Activated naive CD8-positive, alpha-beta T cell treated with anti-CD3 and anti-CD28 coated beads, Interleukin-2, amount 10 ng/mL, durations not matched to agents 7 days and 5 days (primary cell): ENCODE results near the gene FAAP100. TPM values are rescaled to one million over a fixed set of nuclear protein-coding genes. Genes with fewer than 3 reads are reported as not detected.
A peak's percentile ranks its signal among the peaks of the same experiment; 100 is the strongest.

Experiments used
- ATAC-seq: fragments of 150-1000 bp; cut with Tn5 transposase; one replicate; pipeline ENCODE4 v1.10.0; 2021; ENCODE audit warnings: low read depth, moderate library complexity
- POLR2A ChIA-PET: fragments of 350-600 bp; sonication (Branson Sonifier 250); formaldehyde crosslinking; loops from one replicate; lab custom pipeline; 2021; ENCODE audit warnings: antibody characterized with exemption; lab: Charles Lee
- DNase-seq: peaks from one replicate; pipeline ENCODE4 v3.0.0; 2021
- H3K27ac Mint-ChIP-seq: one replicate; pipeline ENCODE4 v1.8.0; 2022; ENCODE audit warnings: mild to moderate bottlenecking, mixed read lengths
- H3K27me3 Mint-ChIP-seq: one replicate; pipeline ENCODE4 v1.8.0; 2022; ENCODE audit warnings: mild to moderate bottlenecking, moderate library complexity, mixed read lengths
- H3K36me3 Mint-ChIP-seq: one replicate; pipeline ENCODE4 v1.8.0; 2021; ENCODE audit warnings: mild to moderate bottlenecking, mixed read lengths
- H3K4me1 Mint-ChIP-seq: one replicate; pipeline ENCODE4 v1.8.0; 2021; ENCODE audit warnings: mixed read lengths
- H3K4me3 Mint-ChIP-seq: one replicate; pipeline ENCODE4 v1.8.0; 2022; ENCODE audit warnings: mild to moderate bottlenecking, moderate library complexity, mixed read lengths
- H3K9me3 Mint-ChIP-seq: one replicate; pipeline ENCODE4 v1.8.0; 2021; ENCODE audit warnings: mixed read lengths
- total RNA-seq, 2 experiments: library from RNA; stranded (reverse); gene quantifications; one replicate each; pipeline ENCODE4 v1.2.3, GENCODE V29; 2021

FAAP100 gene
- total RNA-seq, 2 experiments from 2014 or later = 40.7 to 43.1 TPM

DNA sequence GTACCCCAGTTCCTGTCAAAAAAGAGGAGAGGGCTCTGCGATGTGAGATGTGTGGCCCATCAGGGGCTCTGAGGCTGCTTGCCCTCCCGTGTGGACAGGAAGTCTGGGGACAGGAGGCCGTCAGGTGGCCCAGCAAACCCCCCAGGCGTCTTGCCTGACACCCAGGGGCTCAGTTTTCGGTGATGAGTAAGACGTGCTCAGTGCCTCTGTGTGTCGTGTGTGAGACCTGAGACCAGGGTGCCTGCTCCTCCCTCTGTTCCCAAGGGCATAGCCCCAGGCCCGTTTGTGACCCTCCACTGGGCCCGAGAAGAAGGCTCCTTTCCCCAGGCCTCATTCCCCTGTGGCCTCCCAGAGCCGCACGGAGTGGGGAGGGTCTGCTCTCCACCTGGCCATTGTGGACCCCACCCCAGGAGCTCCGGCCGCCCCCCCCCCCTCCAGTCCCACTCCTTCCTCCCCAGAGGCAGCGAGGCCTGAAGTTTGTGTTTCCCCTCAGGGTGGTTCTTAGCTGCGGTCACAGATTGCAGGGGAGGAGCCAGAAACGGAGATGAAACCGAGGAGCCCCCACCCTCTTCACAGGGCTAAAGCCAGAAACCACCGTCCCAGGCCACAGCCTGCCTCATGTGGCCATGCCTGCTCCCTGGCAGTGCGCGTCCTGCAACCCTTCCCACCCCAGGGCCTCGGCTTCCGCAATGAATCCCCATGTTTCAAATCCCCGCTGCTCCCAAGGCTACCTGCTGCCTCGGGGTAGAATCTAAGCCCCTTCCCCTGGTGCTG, 34.6 kb downstream of the FAAP100 start:
- Mint-ChIP-seq H3K4me3 (peak overlapping the region; percentile 67), H3K27me3 (peaks cover 5% of the 10 kb centered on the region), H3K27ac (peak overlapping the region; percentile 77), H3K9me3 (no peaks in the 10 kb centered on the region), H3K4me1 (peaks cover 10% of the 10 kb centered on the region), H3K36me3 (no peaks in the 10 kb centered on the region)
- POLR2A ChIA-PET = interaction anchor here (0.6 to 3.0 kb wide), 7 partner anchors 9 to 1029 kb away, joined by 3 to 23 read pairs (median 4); partner anchors contain the start of genes ARL16, FAAP100 and HGS
- ATAC-seq = no peak
- no peak for DNase-seq

DNA sequence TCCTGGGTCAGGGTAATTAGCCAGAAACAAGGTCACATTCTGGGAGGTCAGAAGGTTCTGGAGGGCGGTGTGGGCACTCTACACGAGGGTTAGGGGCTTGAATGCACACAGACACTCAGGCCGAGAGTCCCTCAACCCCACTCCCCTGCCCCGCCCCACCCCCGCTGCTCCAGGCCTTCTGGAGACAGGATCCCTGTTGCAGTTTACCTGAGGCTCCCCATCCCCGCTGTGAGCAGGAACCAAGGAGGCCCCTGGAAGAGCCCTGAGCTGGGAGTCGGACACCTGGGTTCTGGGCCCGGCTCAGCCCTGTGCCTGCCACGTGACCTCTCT, 35.2 kb downstream of the FAAP100 start:
- POLR2A ChIA-PET = interaction anchor here (0.6 to 6.9 kb wide), 3 partner anchors 35 to 1029 kb away, joined by 3 to 50 read pairs (median 4); partner anchors contain the start of gene FAAP100
- peaks cover 10% of the 10 kb centered on the region for H3K4me1 Mint-ChIP-seq
- H3K36me3 Mint-ChIP-seq = peaks cover 3% of the 10 kb centered on the region
- no peaks in the 10 kb centered on the region for H3K9me3 Mint-ChIP-seq
- peak overlapping the region; percentile 56 for H3K27ac Mint-ChIP-seq
- ATAC-seq = no peak
- H3K27me3 Mint-ChIP-seq = peaks cover 5% of the 10 kb centered on the region
- H3K4me3 Mint-ChIP-seq = peak overlapping the region; percentile 94
- no peak for DNase-seq

DNA sequence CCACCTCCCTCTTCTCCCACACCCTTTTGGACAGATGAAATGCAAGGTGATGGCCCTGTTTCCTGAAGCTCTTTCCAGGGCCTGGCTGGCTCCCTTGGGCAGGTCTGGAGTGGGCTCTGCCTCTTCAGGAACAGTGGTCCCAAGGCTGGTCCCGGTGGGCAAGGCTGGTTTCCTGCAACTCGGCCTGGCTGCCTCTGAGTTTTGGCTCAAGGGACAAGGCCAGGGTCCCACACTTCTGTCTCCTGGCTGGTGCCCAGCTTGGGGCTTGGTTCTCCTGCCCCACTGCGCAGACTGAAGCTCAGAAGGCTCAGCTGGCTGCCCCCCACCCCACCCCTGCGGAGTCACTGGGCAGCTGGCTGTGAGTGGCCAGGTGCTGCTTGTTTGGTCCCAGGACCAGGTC, 35.7 kb downstream of the FAAP100 start:
- ATAC-seq (no peak), DNase-seq (no peak)
- Mint-ChIP-seq H3K27ac (peak overlapping the region; percentile 56), H3K9me3 (no peaks in the 10 kb centered on the region), H3K27me3 (peaks cover 5% of the 10 kb centered on the region), H3K36me3 (peaks cover 9% of the 10 kb centered on the region), H3K4me3 (peak overlapping the region; percentile 94), H3K4me1 (peaks cover 10% of the 10 kb centered on the region)
- POLR2A ChIA-PET = interaction anchor here (0.9 to 6.9 kb wide), 3 partner anchors 32 to 195 kb away, joined by 3 to 50 read pairs (median 3); partner anchors contain the start of gene FAAP100

DNA sequence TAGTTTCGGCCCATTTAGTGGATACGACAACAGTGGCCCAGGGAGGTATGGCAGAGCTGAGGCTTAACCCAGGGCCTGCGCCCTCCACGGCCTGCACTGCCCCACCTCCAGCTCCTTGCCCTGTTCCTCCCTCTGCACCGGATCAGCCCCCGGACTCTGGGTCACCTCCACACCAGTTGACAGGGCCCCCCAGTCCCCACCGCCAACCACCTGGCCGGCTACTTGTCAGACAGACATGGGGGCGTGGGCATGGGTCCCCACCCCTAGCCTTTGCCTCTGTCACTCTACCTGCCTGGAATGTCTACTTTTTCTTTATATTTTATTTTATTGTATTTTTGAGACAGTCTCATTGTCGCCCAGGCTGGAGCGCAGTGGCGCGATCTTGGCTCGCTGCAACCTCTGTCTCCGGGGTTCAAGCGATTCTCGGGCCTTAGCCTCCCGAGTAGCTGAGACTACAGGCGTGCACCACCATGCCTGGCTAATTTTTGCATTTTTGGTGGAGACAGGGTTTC, 36.6 kb downstream of the FAAP100 start:
- Mint-ChIP-seq H3K27ac (peak overlapping the region; percentile 86), H3K4me1 (peaks cover 14% of the 10 kb centered on the region), H3K27me3 (peaks cover under 1% of the 10 kb centered on the region), H3K36me3 (peaks cover 17% of the 10 kb centered on the region), H3K4me3 (peak overlapping the region; percentile 94), H3K9me3 (no peaks in the 10 kb centered on the region)
- POLR2A ChIA-PET = interaction anchor here (0.7 to 6.9 kb wide), 4 partner anchors 31 to 111 kb away, joined by 3 to 50 read pairs (median 3); partner anchors contain the start of gene FAAP100
- DNase-seq (peak; percentile 49), ATAC-seq (no peak)

DNA sequence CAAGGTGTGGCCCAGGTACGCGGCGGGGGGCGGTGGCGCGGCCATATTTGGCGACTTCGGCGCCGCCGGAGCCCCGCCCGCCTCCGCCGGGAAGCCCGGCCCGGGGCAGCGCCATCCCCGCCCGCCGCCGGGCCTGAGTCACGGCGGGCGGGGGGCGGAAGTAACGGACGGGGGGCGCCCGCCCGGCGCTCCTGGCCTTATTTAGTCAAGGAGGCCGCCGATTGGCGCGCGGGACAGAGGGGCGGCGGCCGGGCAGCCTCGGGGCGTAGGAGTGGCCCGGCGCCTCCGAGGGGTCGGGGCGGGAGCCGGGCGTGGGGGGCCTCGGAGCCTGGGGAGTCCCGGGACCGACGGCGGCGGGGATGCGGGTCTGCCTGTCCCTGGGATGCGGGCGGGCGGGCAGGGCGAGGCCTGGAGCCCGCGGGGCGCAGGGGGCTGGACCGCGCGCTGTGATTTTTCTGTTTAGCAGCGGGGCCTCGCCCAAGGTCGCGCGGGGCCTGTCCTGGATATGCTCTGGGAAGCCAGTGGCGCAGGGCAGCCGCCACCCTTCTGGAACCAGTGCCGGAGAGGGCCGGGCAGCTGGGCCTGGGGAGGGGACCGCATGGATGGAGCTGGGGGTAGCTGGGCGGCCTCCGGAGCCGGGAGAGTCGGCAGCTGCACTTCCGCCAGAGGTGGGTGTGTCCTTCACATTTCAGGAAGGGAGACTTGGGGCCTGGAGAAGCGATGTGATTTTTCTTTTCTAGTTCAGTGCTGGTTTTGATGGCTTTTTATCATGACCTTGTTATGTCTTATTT, 37.2 kb downstream of the FAAP100 start:
- ATAC-seq (peak; percentile 41), DNase-seq (peak; percentile 86)
- POLR2A ChIA-PET = interaction anchor here (0.5 to 6.9 kb wide), 6 partner anchors 10 to 458 kb away, joined by 3 to 50 read pairs (median 6); partner anchors contain the start of genes FAAP100 and SLC38A10
- H3K4me1 Mint-ChIP-seq = peaks cover 18% of the 10 kb centered on the region
- no peaks in the 10 kb centered on the region for H3K27me3 Mint-ChIP-seq
- no peaks in the 10 kb centered on the region for H3K9me3 Mint-ChIP-seq
- peak overlapping the region; percentile 94 for H3K4me3 Mint-ChIP-seq
- H3K36me3 Mint-ChIP-seq = peaks cover 24% of the 10 kb centered on the region
- peak overlapping the region; percentile 86 for H3K27ac Mint-ChIP-seq

DNA sequence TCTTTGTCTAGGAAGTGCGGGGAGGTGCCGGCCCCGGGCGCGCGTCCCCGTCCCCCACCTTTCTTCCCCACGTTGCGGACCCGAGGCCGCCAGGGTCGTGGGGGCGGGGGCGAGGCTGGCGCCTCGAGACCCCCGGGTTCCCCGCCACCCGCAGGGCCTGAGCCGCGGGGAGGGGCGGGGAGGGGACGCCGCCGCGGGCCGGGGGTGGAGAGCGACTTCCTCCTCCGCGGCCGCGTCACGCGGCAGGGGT, 37.7 kb downstream of the FAAP100 start:
- DNase-seq = no peak
- Mint-ChIP-seq H3K4me1 (peaks cover 23% of the 10 kb centered on the region), H3K4me3 (peak overlapping the region; percentile 88), H3K36me3 (peaks cover 29% of the 10 kb centered on the region), H3K9me3 (no peaks in the 10 kb centered on the region), H3K27ac (peak overlapping the region; percentile 87), H3K27me3 (no peaks in the 10 kb centered on the region)
- POLR2A ChIA-PET = interaction anchor here (0.5 to 6.9 kb wide), 4 partner anchors 38 to 458 kb away, joined by 5 to 50 read pairs (median 8); partner anchors contain the start of genes FAAP100, MRPL12 and SLC38A10
- no peak for ATAC-seq

DNA sequence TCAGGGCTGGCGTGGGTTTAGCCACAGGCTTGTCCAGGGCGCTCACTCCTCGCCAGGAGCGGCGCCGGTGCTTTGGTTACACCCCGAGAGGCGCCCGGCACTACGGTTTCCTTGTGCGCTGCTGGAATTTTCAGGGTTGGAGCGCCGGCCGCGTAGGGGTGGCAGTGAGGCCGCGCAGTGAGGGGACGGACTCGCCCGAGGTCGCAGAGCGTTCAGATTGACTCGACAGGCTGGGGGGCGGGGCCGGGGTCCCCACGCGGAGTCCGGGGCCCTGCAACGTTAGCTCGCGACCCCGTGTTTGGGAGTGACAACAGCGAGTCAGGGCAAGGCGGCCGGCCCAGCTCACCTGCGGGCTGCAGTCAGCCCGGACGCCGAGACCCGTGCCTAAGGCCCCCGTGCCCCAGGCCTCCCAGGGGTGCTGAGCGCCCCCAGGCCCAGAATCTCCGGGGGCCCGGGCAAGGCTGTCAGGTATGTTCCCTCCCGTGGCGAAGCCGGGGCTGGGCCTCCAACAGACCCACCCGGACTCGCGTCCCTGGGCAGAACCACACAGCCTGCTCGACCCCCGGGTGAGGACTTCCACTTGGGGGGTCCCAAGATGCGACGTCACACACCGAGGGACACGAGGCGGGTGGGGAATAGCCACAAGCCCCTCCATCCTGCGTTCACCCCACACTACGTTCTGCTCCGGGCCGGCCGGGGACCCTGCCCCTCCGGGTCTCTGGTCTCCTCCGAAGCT, 38.2 kb downstream of the FAAP100 start:
- POLR2A ChIA-PET = interaction anchor here (0.5 to 6.9 kb wide), 10 partner anchors 25 to 584 kb away, joined by 3 to 50 read pairs (median 4); partner anchors contain the start of genes FAAP100, FASN, MRPL12 and SLC38A10
- H3K36me3 Mint-ChIP-seq = peaks cover 34% of the 10 kb centered on the region
- H3K4me1 Mint-ChIP-seq = peaks cover 28% of the 10 kb centered on the region
- H3K27me3 Mint-ChIP-seq = no peaks in the 10 kb centered on the region
- H3K4me3 Mint-ChIP-seq = peak overlapping the region; percentile 88
- DNase-seq (peak; percentile 74), ATAC-seq (peak; percentile 1)
- H3K27ac Mint-ChIP-seq = peak overlapping the region; percentile 90
- no peaks in the 10 kb centered on the region for H3K9me3 Mint-ChIP-seq

DNA sequence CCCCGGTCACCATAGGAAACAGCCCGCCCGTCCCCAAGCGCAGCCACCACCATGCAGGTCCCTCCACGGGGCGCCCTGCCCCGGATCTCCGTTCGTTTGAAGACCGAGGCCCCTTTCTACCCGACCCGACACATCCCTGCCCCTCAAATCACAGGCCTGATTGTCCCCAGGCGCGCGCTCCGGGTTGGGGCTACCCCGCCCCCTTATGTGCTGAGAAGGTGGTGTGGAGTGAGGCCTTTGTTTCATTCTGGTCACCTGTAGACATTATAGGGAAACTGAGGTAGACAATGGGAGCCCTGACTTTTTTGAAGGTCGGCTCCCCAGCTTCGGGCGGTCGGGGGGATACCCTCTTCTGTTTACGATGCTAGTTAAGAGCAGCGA, 38.8 kb downstream of the FAAP100 start:
- Mint-ChIP-seq H3K4me3 (peak overlapping the region; percentile 88), H3K4me1 (peaks cover 32% of the 10 kb centered on the region), H3K27ac (peak overlapping the region; percentile 90), H3K36me3 (peaks cover 38% of the 10 kb centered on the region), H3K9me3 (no peaks in the 10 kb centered on the region), H3K27me3 (no peaks in the 10 kb centered on the region)
- POLR2A ChIA-PET = interaction anchor here (0.7 to 6.9 kb wide), 14 partner anchors 10 to 585 kb away, joined by 3 to 50 read pairs (median 3); partner anchors contain the start of genes CEP131, FAAP100, FASN and MRPL12
- DNase-seq (peak; percentile 79), ATAC-seq (peak; percentile 27)

DNA sequence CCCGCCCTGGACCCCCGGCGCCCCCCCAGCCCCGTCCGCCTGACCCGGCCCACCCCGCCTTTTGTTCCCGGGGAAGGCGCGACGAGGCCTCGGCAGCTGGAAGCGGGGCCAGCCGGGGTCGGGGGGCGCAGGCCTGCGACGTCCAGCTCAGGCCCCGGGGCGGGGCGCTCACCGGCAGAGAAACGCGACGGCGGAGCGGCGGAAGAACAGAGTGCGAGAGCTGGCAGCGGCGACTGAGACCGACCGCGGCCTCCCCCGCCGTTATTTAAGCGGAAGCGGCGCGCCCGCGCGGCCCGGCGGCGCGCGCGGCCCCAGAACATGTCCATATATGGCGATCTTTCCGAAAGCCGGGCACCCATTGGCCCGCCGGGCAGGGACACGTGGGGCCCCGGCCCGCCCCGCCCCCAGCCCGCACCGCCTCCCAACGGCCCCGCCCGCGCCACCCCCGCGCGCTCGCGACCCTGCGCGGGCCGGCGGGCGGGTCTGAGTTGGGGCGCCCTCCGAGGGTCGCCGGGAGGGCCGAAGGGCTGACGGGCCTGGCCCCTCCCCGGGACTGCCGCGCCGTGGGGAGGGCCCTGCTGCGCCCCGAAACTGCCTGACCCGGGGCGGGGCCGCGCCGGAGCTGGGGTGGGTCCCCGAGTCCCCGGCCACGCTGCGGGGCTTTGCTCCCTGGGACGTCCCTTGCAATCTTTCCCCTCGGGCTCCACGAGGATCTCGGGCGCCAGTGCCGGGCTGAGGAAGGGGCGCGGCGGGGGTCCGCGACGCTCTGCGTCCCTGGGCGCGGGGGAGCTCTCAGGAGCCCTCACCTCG, 39.4 kb downstream of the FAAP100 start, which contains the start of gene ACTG1:
Gene ACTG1, minus strand, starts transcription at position 238 of the 810 bp plus-strand sequence. CDS start 445 bp downstream, outside the sequence.
- Mint-ChIP-seq H3K27me3 (no peaks in the 10 kb centered on the region), H3K9me3 (no peaks in the 10 kb centered on the region), H3K27ac (peak within 1 kb of the TSS; percentile 90), H3K36me3 (peaks cover 42% of the 10 kb centered on the region), H3K4me1 (peaks cover 28% of the 10 kb centered on the region), H3K4me3 (peak within 1 kb of the TSS; percentile 93)
- POLR2A ChIA-PET = interaction anchor here (0.7 to 6.9 kb wide), 19 partner anchors 10 to 586 kb away, joined by 3 to 50 read pairs (median 4); partner anchors contain the start of genes ARL16, CEP131, FAAP100 and FASN
- DNase-seq = peak; percentile 93
- ATAC-seq = peak; percentile 49

DNA sequence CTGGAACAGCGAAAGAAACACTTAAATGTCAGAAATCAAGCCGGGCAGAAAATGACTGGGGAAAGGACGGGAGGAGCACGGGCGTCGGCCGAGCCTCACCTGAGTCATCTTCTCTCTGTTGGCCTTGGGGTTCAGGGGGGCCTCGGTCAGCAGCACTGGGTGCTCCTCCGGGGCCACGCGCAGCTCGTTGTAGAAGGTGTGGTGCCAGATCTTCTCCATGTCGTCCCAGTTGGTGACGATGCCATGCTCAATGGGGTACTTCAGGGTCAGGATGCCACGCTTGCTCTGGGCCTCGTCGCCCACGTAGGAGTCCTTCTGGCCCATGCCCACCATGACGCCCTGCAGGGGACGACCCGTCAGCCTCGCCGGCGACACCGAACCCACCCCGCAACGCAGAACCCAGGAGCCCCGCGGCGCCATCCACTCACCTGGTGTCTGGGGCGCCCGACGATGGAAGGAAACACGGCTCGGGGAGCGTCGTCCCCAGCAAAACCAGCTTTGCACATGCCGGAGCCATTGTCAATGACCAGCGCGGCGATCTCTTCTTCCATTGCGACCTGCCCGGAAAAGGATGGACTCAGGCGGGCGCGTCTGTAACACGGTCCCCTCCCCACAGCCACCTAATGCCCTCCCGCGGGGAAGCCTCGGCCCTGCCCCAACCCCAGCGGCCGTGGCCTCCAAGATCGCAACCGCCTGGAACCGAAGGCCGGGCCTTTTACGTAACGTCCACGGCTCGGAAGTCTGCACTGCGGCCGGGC, 40.2 kb downstream of the FAAP100 start:
- Mint-ChIP-seq H3K4me1 (peaks cover 30% of the 10 kb centered on the region), H3K4me3 (peak overlapping the region; percentile 93), H3K27me3 (no peaks in the 10 kb centered on the region), H3K27ac (peak overlapping the region; percentile 89), H3K36me3 (peaks cover 44% of the 10 kb centered on the region), H3K9me3 (no peaks in the 10 kb centered on the region)
- POLR2A ChIA-PET = interaction anchor here (0.7 to 6.9 kb wide), 10 partner anchors 9 to 289 kb away, joined by 3 to 50 read pairs (median 6); partner anchors contain the start of genes ARL16, FAAP100, HGS and MRPL12
- DNase-seq (peak; percentile 58), ATAC-seq (peak; percentile 0)

DNA sequence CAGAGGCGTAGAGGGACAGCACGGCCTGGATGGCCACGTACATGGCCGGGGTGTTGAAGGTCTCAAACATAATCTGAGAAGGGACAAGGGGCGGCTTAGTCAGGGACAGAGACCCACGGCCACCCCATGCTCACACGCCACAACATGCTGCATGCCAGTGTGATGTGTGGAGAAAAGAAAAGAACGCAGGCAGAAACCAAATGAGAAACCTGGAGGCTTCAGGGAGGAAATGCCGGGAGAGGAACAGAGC, 40.7 kb downstream of the FAAP100 start:
- POLR2A ChIA-PET = interaction anchor here (0.9 to 6.9 kb wide), 9 partner anchors 8 to 494 kb away, joined by 3 to 50 read pairs (median 4); partner anchors contain the start of genes ARHGDIA, ARL16, FAAP100 and HGS

More for the DNA sequence above, 40.7 kb downstream of the FAAP100 start:
- Mint-ChIP-seq H3K9me3 (no peaks in the 10 kb centered on the region), H3K36me3 (peaks cover 44% of the 10 kb centered on the region), H3K4me1 (peaks cover 30% of the 10 kb centered on the region), H3K4me3 (peak overlapping the region; percentile 93), H3K27me3 (no peaks in the 10 kb centered on the region), H3K27ac (peak overlapping the region; percentile 89)
- ATAC-seq (no peak), DNase-seq (no peak)
